NCI-H128 (cell line): ENCODE data around the gene MEPE.

Source experiments
- DNase-seq: peaks from one replicate; lab custom pipeline; 2025; ENCODE audit not compliant: unreplicated experiment; lab: John Stamatoyannopoulos, UW

The MEPE gene, protein sequence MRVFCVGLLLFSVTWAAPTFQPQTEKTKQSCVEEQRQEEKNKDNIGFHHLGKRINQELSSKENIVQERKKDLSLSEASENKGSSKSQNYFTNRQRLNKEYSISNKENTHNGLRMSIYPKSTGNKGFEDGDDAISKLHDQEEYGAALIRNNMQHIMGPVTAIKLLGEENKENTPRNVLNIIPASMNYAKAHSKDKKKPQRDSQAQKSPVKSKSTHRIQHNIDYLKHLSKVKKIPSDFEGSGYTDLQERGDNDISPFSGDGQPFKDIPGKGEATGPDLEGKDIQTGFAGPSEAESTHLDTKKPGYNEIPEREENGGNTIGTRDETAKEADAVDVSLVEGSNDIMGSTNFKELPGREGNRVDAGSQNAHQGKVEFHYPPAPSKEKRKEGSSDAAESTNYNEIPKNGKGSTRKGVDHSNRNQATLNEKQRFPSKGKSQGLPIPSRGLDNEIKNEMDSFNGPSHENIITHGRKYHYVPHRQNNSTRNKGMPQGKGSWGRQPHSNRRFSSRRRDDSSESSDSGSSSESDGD

GRCh38 chr4:87832669-87833068 lies at the start of gene MEPE:
MEPE (plus strand) TSS chr4:87832969; CDS start chr4:87834715, 1,746 bp downstream.
- no peak for DNase-seq

- DNase-seq, result no peak
Observed at GRCh38 chr4:87783781-87784180, 49.0 kb upstream of the MEPE start.

- DNase-seq, result no peak
Observed at GRCh38 chr4:87785731-87786509, 46.8 kb upstream of the MEPE start.

DNA sequence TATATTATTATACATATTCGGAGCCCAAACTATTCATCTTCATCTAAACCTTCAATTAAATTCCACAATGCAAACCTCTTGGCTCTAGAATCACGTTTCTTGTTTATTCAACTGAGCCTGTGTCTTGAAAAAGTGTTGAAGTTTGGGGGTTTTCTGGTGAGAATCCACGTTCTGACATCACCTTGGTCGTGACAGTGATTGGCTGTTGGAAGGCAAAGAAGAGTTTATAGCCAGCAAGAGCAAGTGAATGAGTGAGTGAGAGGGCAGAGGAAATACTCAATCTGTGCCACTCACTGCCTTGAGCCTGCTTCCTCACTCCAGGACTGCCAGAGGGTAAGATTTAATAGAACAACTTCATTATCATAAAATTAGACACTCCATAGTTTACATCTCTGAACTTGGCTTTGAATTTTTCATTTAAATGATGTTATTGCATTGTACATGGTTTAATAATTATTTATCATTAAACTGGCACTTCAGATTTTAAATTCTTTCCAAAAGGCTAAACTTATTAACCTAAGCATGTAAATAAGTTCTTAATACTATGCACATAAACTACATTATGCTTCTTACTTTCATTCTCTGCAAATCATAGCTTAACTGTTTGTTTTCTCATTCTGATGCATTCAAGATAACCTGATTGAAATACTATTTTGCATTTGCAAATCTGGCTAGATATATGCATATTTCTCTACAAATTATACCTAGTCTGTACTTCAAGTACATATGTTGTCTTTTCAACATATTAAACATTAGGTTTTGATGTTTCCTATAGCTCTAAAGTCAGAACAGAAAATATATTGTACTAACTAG lies 33.3 kb upstream of the MEPE start, which contains the start of gene IBSP:
IBSP (plus strand) TSS at position 254 of the 813 bp plus-strand sequence. CDS start 2,808 bp downstream, outside the sequence.
- DNase-seq, result no peak

GRCh38 chr4:87802858-87803257 lies 29.9 kb upstream of the MEPE start:
- DNase-seq, result no peak

- no peak for DNase-seq
Observed at GRCh38 chr4:87803421-87803820, 29.3 kb upstream of the MEPE start.

- no peak for DNase-seq
Observed at GRCh38 chr4:87804871-87805270, 27.9 kb upstream of the MEPE start.

- no peak for DNase-seq
Observed at GRCh38 chr4:87805971-87806370, 26.8 kb upstream of the MEPE start.

DNA sequence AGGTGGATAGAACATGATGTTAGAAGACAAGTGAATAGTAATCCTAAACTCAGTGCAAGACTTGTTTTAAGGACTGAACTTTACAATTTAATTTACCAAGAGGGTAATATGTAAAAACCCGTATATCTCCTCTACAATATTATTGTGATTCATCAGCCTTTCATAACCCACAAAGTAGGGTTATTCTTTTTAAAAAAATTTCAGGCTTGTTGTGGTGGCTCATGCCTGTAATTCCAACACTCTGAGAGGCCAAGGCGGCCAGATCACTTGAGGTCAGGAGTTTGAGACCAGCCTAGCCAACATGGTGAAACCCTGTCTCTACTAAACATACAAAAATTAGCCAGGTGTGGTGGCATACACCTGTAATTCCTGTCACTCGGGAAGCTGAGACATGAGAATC lies 26.2 kb upstream of the MEPE start:
- no peak for DNase-seq

DNA sequence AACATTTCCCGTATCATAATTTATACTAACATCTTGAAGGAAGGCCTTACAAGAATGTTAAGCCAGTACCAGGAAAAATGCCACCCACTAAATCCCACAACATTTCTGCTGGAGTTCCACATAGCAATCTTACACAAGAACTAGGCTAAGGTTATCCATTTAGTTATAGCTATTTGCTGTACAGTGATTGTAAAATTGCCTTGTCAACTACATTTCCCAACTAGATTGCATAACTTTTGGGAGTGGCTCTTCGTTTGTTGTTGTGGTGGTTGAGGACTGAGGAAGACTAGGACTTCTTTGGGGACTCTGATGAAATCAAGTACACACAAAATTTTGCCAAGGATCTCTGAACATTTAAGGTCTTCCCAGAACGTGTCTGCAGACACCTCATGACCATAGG lies 25.4 kb upstream of the MEPE start:
- no peak for DNase-seq

DNA sequence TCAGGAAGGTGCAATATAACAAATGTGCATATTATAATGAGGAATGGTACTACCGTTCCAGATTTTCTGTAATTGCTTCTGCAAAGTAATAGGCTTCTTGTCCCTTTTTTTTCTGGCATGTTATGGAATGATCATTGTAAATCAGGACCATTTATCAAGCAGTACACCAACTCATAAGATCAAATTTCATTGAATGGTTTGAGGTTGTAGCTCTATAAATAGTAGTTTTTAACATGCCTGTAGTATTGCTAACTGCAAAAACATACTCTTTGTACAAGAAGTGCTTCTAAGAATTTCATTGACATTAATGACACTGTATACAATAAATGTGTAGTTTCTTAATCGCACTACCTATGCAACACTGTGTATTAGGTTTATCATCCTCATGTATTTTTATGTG lies 20.8 kb upstream of the MEPE start:
- no peak for DNase-seq

- DNase-seq, result no peak
Observed at GRCh38 chr4:87819281-87819919, 13.4 kb upstream of the MEPE start.

DNA sequence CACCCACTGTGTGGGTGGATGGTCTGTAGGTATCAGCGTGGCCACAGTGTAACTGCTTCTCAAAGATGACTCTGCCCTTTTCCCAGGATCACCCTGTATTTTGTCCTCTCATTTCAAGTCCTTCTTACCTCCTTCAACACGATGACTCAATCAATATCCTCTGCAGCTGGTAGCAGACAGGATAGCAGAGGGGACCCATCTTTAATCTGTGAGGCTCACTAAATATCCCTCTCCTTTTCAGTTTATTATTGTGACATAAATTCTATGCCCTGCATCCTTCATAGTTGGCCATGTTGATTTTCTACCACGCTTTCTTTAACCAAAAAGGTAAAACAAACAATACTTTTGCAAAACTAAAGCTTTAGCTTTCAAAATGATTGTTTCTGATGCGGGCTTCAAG lies 9.6 kb upstream of the MEPE start:
- DNase-seq, result no peak

GRCh38 chr4:87823724-87824123 lies 9.0 kb upstream of the MEPE start:
- no peak for DNase-seq

DNA sequence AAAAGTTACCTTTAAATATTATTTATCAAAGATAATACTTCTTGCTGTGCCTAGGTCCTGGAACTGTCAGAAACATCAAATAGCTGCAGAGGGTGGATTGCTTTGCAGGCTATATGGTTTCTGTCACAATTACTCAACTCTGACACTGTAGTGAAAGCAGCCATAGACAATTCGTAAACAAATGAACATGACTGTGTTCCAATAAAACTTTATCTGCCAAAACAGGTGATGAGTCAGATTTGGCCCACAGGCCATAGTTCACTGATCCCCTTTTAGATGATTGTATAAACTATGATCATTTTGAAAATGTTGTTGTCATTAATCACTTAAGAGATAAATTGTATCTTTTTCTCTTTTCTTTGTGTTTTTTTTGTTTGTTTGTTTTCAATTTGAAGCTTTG lies 8.4 kb upstream of the MEPE start:
- DNase-seq, result no peak

GRCh38 chr4:87834401-87834800 lies 1.6 kb downstream of the MEPE start:
- DNase-seq, result no peak

- no peak for DNase-seq
Observed at GRCh38 chr4:87835197-87835596, 2.4 kb downstream of the MEPE start.

DNA sequence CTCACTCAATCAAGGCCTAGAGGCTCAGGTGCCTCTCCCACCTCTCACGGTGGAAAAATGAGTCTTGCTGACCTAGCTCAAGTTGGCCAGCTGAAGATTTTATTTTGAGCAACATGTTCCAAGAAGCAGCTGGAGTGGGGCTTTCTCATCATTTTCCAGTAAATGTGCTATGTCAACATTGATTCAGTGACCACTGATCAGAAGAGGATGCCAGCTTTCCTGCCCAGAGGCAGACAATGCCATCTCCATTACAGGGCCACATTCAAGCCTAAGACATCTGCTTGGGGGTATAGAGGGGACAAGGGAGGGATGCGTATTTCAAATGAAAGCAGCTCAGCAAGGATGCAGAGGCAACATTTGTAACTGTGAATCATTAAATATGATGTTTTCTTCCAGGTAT lies 3.0 kb downstream of the MEPE start:
- no peak for DNase-seq

DNA sequence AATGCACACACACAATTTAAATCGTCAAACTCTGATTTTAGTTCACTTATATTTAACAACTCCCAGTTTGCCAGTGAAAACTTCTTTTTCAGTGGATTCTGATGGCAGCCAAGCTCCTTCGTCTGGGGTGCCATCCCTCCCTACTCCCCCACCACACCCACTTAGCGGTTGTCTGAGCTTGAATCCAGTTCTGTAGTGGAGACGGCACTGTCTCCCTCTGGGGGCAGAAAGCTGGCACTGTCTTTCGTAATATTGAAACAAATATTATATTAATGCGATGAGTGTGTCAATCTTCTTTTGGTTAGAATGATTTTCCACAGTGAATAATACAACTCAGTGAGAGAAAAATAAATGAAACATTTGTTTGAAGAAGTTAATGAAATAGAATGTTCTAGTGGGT lies 5.4 kb downstream of the MEPE start:
- DNase-seq, result no peak

DNA sequence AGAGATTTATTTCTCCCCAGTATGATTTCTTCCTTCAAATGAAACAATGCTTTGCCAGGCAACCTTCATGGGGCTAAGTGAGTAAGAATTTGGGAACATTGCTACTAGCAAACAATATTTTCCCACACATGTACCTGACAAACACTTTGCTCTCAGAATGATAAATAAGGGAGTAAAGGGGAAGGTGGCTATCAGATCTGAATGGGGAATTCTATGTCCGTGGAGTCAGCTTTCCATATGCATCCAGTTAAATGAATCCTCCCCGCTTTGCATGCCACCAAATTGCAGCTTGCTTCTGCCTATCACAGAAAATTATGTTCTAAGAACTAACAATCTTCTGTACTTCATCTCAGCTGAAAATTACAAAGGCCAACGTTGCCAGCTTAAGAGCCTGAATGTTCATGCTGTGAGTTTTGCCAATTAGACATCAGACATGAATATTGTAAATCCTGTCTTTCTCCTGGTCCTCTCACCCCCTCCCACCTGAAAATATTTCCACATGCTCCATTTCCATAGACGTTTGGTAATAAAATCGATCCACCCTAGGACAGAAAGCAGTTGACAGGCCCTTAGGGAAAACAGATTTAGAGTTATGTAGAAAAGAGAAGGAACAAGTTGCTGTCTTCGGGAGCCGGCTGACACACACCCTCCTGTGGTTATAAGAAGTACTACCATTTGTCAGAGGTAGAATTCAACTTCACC lies 6.3 kb downstream of the MEPE start:
- DNase-seq, result no peak
